Activated naive CD8-positive, alpha-beta T cell treated with anti-CD3 and anti-CD28 coated beads for 36 hours (primary cell): ENCODE measurements around the gene BCO2. TPM values are rescaled to one million over a fixed set of nuclear protein-coding genes. Genes with fewer than 3 reads are reported as not detected.

ENCODE experiments used
- total RNA-seq, 2 experiments: library from RNA; stranded (reverse); gene quantifications; one replicate each; pipeline ENCODE4 v1.2.3, GENCODE V29; 2021

BCO2 gene
- total RNA-seq, 2 experiments from 2014 or later: 0.40 to 0.41 TPM

Other genes with a start within 250 kb of the BCO2 start
- gene DIXDC1, start 238.2 kb upstream of the BCO2 start, total RNA-seq: 1 to 10 TPM; 5.6 to 7.3 TPM
- gene DLAT, start 150.1 kb upstream of the BCO2 start, total RNA-seq: 10 to 100 TPM; 71.7 to 76.2 TPM
- gene PIH1D2, start 101.5 kb upstream of the BCO2 start, total RNA-seq: under 1 TPM; 0.32 to 0.82 TPM
- 10 to 100 TPM; 28.5 to 31.7 TPM for gene NKAPD1, start 101.2 kb upstream of the BCO2 start, total RNA-seq
- 10 to 100 TPM; 75.5 to 80.0 TPM for gene TIMM8B, start 88.8 kb upstream of the BCO2 start, total RNA-seq
- 100 to 1,000 TPM; 118 to 128 TPM for gene SDHD, start 88.6 kb upstream of the BCO2 start, total RNA-seq
- gene IL18, start 11.4 kb upstream of the BCO2 start, total RNA-seq: under 1 TPM in 1 of 2 experiments, not detected in 1; 0.14 TPM
- gene TEX12, start 8.1 kb upstream of the BCO2 start, total RNA-seq: under 1 TPM; 0.25 to 0.26 TPM
- gene PTS, start 50.9 kb downstream of the BCO2 start, total RNA-seq: 10 to 100 TPM; 28.9 to 31.0 TPM
- gene PLET1, start 85.3 kb downstream of the BCO2 start, total RNA-seq: not detected